Fibroblast of lung (primary cell): ENCODE data around the gene ZSWIM5.

Experiments used
- EZH2 ChIP-seq: IDR thresholded peaks from 2 replicates; pipeline ENCODE4 v1.5.1; 2012; ENCODE audit warnings: low read length, control low read depth, mild to moderate bottlenecking; ENCODE audit errors: missing control alignments
- TF ChIP-seq, protein P1 (sequence below), 2 donors: IDR thresholded peaks in 1 of 2; conservative IDR thresholded peaks in 1 of 2; 1 replicate in 1 of 2; 2 replicates in 1 of 2; pipeline ENCODE4 v1.5.1; 2011 to 2012; ENCODE audit warnings: low read length in 2 of 2, control low read depth in 1 of 2, inconsistent platforms in 1 of 2, low read depth in 1 of 2, mild to moderate bottlenecking in 1 of 2

- TF ChIP-seq, protein P1, sequence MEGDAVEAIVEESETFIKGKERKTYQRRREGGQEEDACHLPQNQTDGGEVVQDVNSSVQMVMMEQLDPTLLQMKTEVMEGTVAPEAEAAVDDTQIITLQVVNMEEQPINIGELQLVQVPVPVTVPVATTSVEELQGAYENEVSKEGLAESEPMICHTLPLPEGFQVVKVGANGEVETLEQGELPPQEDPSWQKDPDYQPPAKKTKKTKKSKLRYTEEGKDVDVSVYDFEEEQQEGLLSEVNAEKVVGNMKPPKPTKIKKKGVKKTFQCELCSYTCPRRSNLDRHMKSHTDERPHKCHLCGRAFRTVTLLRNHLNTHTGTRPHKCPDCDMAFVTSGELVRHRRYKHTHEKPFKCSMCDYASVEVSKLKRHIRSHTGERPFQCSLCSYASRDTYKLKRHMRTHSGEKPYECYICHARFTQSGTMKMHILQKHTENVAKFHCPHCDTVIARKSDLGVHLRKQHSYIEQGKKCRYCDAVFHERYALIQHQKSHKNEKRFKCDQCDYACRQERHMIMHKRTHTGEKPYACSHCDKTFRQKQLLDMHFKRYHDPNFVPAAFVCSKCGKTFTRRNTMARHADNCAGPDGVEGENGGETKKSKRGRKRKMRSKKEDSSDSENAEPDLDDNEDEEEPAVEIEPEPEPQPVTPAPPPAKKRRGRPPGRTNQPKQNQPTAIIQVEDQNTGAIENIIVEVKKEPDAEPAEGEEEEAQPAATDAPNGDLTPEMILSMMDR (conservative IDR thresholded peaks at IDR 0.05 in 1 of 2, IDR thresholded peaks at IDR 0.05 in 1 of 2; ENCODE audit: low read depth in 1 of 2, low read length in 2 of 2), result no peak
- TF ChIP-seq EZH2, result no peak
Measured at GRCh38 chr1:45243476-45244343, 37.3 kb upstream of the ZSWIM5 start.
